A549 (cell line): ENCODE measurements around the gene RNF26. TPM values are rescaled to one million over a fixed set of nuclear protein-coding genes. Genes with fewer than 3 reads are reported as not detected.

Experiments
- ATAC-seq, 2 experiments: fragments of 200-7000 bp in 1 of 2; fragments of >200 bp in 1 of 2; cut with Nextera tagmentation in 1 of 2; cut with Tn5 transposase in 1 of 2; 3 replicates each; pipeline versions ENCODE4 v1.8.0 to v1.9.1; 2018 to 2020; ENCODE audit warnings: mild to moderate bottlenecking in 1 of 2, moderate library complexity in 1 of 2
- CTCF ChIA-PET: fragments of 300-600 bp; sonication (Branson Sonifier 250); formaldehyde crosslinking; extraction: SDS; loops from one replicate; lab custom pipeline; 2021; ENCODE audit warnings: antibody characterized with exemption, inconsistent platforms; lab: Yijun Ruan, JAX
- POLR2A ChIA-PET: fragments of 350-600 bp; formaldehyde crosslinking; extraction: SDS; loops from one replicate; lab custom pipeline; 2021; ENCODE audit warnings: antibody characterized with exemption, inconsistent platforms; lab: Yijun Ruan, JAX
- DNase-seq, 2 experiments: peaks; one replicate each; pipeline versions ENCODE4 v3.0.0 to v3.0.0-alpha.2; 2011 to 2016; ENCODE audit warnings: low read depth in 1 of 2, low spot score in 1 of 2
- FAIRE-seq: peaks from 2 replicates; lab custom pipeline; 2011; peaks lifted over from hg19 to GRCh38; lab: Jason Lieb, UNC
- H3K27ac ChIP-seq, 2 experiments: fragments of >200 bp; sonication (Bioruptor Twin); formaldehyde crosslinking; 3 replicates each; pipeline ENCODE4 v1.5.1; 2016 to 2017
- H3K4me1 ChIP-seq: fragments of >200 bp; sonication (Bioruptor Twin); formaldehyde crosslinking; 3 replicates; pipeline ENCODE4 v1.6.1; 2016
- H3K4me2 ChIP-seq: fragments of >200 bp; sonication (Bioruptor Twin); formaldehyde crosslinking; 3 replicates; pipeline ENCODE4 v1.6.1; 2016
- H3K4me3 ChIP-seq: fragments of >200 bp; sonication (Bioruptor Twin); formaldehyde crosslinking; 3 replicates; pipeline ENCODE4 v1.5.1; 2016
- H3K9me3 ChIP-seq: fragments of >200 bp; sonication (Bioruptor Twin); formaldehyde crosslinking; 3 replicates; pipeline ENCODE4 v1.6.1; 2016
- BHLHE40 ChIP-seq: IDR thresholded peaks from 2 replicates; pipeline ENCODE4 v1.6.1; 2012; ENCODE audit warnings: low read depth, low read length, inconsistent platforms
- CTCF ChIP-seq: fragments of >200 bp; sonication (Bioruptor Twin); formaldehyde crosslinking; IDR thresholded peaks from 3 replicates; pipeline ENCODE4 v1.5.1; 2016
- EHF ChIP-seq: fragments of 250-450 bp; sonication (Bioruptor Pico); IDR thresholded peaks from 2 replicates; pipeline ENCODE4 v1.5.0; 2020; ENCODE audit warnings: mild to moderate bottlenecking
- EP300 ChIP-seq, 2 experiments: fragments of >200 bp; sonication (Bioruptor Twin); formaldehyde crosslinking; IDR thresholded peaks; 2 replicates in 1 of 2; 3 replicates in 1 of 2; pipeline ENCODE4 v1.6.1; 2016 to 2017
- FOSB ChIP-seq: fragments of 250-450 bp; sonication (Bioruptor Pico); IDR thresholded peaks from 2 replicates; pipeline ENCODE4 v1.5.0; 2020; ENCODE audit warnings: mild to moderate bottlenecking, moderate library complexity
- GATA3 ChIP-seq: IDR thresholded peaks from 2 replicates; pipeline ENCODE4 v1.6.1; 2012; ENCODE audit warnings: borderline replicate concordance
- HEYL ChIP-seq: fragments of 250-450 bp; sonication (Bioruptor Pico); IDR thresholded peaks from 2 replicates; pipeline ENCODE4 v1.8.0; 2021; ENCODE audit warnings: mild to moderate bottlenecking, moderate library complexity
- HOXA7 ChIP-seq: fragments of 250-450 bp; sonication (Bioruptor Pico); IDR thresholded peaks from 2 replicates; pipeline ENCODE4 v1.5.0; 2020; ENCODE audit warnings: mild to moderate bottlenecking, moderate library complexity
- HOXB13 ChIP-seq: fragments of 250-450 bp; sonication (Bioruptor Pico); IDR thresholded peaks from 2 replicates; pipeline ENCODE4 v1.5.0; 2020; ENCODE audit warnings: low read depth, mild to moderate bottlenecking, moderate library complexity
- JUN ChIP-seq, 2 experiments: fragments of >200 bp; sonication (Bioruptor Twin); formaldehyde crosslinking; IDR thresholded peaks; 2 replicates in 1 of 2; 3 replicates in 1 of 2; pipeline ENCODE4 v1.6.1; 2016 to 2017
- KDM5A ChIP-seq: fragments of 200-600 bp; sonication (generic); IDR thresholded peaks from 2 replicates; pipeline ENCODE4 v1.6.1; 2016; ENCODE audit warnings: antibody characterized with exemption, mild to moderate bottlenecking
- NFE2L2 ChIP-seq: fragments of 150-350 bp; conservative IDR thresholded peaks from 2 replicates; pipeline ENCODE4 v1.6.1; 2014; ENCODE audit warnings: low read length
- NR3C1 ChIP-seq: fragments of >200 bp; sonication (Bioruptor Twin); formaldehyde crosslinking; IDR thresholded peaks from 3 replicates; pipeline ENCODE4 v1.6.1; 2017
- PHF8 ChIP-seq: fragments of 200-600 bp; sonication (generic); IDR thresholded peaks from 2 replicates; pipeline ENCODE4 v1.6.1; 2016; ENCODE audit warnings: low read depth, mild to moderate bottlenecking, antibody characterized with exemption, moderate library complexity, borderline replicate concordance
- POLR2A ChIP-seq: IDR thresholded peaks from 2 replicates; pipeline ENCODE4 v1.6.1; 2012; ENCODE audit warnings: mild to moderate bottlenecking, low read length
- RFX5 ChIP-seq: fragments of 450-650 bp; IDR thresholded peaks from 2 replicates; pipeline ENCODE4 v1.7.1; 2014; ENCODE audit warnings: antibody characterized with exemption, mild to moderate bottlenecking, moderate library complexity
- TFCP2L1 ChIP-seq: fragments of 250-450 bp; sonication (Bioruptor Pico); IDR thresholded peaks from 2 replicates; pipeline ENCODE4 v1.5.0; 2021; ENCODE audit warnings: mild to moderate bottlenecking
- ZC3H11A ChIP-seq: fragments of 450-650 bp; IDR thresholded peaks from 2 replicates; pipeline ENCODE4 v1.6.1; 2014; ENCODE audit warnings: antibody characterized with exemption, mild to moderate bottlenecking
- ZFP36 ChIP-seq: fragments of 450-650 bp; IDR thresholded peaks from 2 replicates; pipeline ENCODE4 v1.6.1; 2014; ENCODE audit warnings: borderline replicate concordance; ENCODE audit not compliant: partially characterized antibody
- ZNF302 ChIP-seq: fragments of 250-450 bp; sonication (Bioruptor Pico); IDR thresholded peaks from 2 replicates; pipeline ENCODE4 v1.9.0; 2021; ENCODE audit warnings: inconsistent platforms, mild to moderate bottlenecking, moderate library complexity
- ZSCAN20 ChIP-seq: fragments of 250-450 bp; sonication (Bioruptor Pico); IDR thresholded peaks from 2 replicates; pipeline ENCODE4 v1.8.0; 2022; ENCODE audit warnings: mild to moderate bottlenecking, moderate library complexity
- WGBS: methylation state at CpG from one replicate; pipeline ENCODE4 v1.1.6; 2017; ENCODE audit errors: missing lambda C conversion rate; 5-methylcytosine and 5-hydroxymethylcytosine counted together
- polyA plus RNA-seq, 4 experiments: library from polyadenylated mRNA; depleted of rRNA in 3 of 4; stranded (reverse); fragments of >200 nt; fragmentation: RNase III in 1 of 4; extraction: RNeasy Plus Mini Kit Qiagen cat#74134 plus additional on column Dnase treatment in 1 of 4; gene quantifications; 2 replicates in 3 of 4; 3 replicates in 1 of 4; pipeline ENCODE4 v1.2.3, GENCODE V29; 2011 to 2017
- TF ChIP-seq, protein P1 (sequence below): IDR thresholded peaks from 2 replicates; pipeline ENCODE4 v1.6.1; 2012
- TF ChIP-seq, protein P2 (sequence below): fragments of 250-450 bp; sonication (Bioruptor Pico); IDR thresholded peaks from 2 replicates; pipeline ENCODE4 v1.5.0; 2021; ENCODE audit warnings: mild to moderate bottlenecking, moderate library complexity, borderline replicate concordance

Gene RNF26
- polyA plus RNA-seq, 2 of the 4 experiments (the other 2 are of a cell fraction) = 23.5 to 26.5 TPM

GRCh38 chr11:119361941-119362725, 27.8 kb downstream of the RNF26 start:
- ATAC-seq (no peak), FAIRE-seq (no peak)
- POLR2A ChIA-PET = interaction anchor here (1.2 kb wide), 1 partner anchor 15 kb away, joined by 5 read pairs; no protein-coding TSS in a partner anchor
- Histone ChIP-seq H3K4me1 (peaks cover 54% of the 10 kb centered on the region), H3K4me2 (peak overlapping the region; percentile 69)
- CTCF ChIA-PET = interaction anchor here (1.0 to 5.8 kb wide), 10 partner anchors 9 to 746 kb away, joined by 3 to 98 read pairs (median 6); partner anchors contain the start of gene USP2
- TF ChIP-seq NR3C1 (no peak), KDM5A (no peak), HEYL (CRISPR knock-in tag) (no peak), ZFP36 (no peak), JUN (IDR thresholded peaks at IDR 0.05) (no peak), GATA3 (no peak)
- TF ChIP-seq, all 56 proteins: peak for 0
- 83% methylated on average over 11 of the region's 11 CpGs for WGBS
- H3K4me3 ChIP-seq = no peak overlapping the region
- no peak for DNase-seq
- peak overlapping the region; percentile 71 to 72 for H3K27ac ChIP-seq
- no peaks in the 10 kb centered on the region for H3K9me3 ChIP-seq

- H3K4me2 ChIP-seq = peak overlapping the region; percentile 69; the same call in 2 of the 3 replicates
- ATAC-seq = no peak
- no peak for FAIRE-seq
- H3K9me3 ChIP-seq = no peaks in the 10 kb centered on the region
- POLR2A ChIA-PET = no interaction called here
- DNase-seq = no peak
- TF ChIP-seq PHF8 (no peak), ZSCAN20 (CRISPR knock-in tag) (no peak), HOXB13 (CRISPR knock-in tag) (no peak), ZC3H11A (no peak), NFE2L2 (no peak), HOXA7 (CRISPR knock-in tag) (no peak), ZNF302 (no peak), TFCP2L1 (CRISPR knock-in tag) (no peak), FOSB (CRISPR knock-in tag) (no peak), EP300 (IDR thresholded peaks at IDR 0.05) (no peak), EHF (CRISPR knock-in tag) (no peak), RFX5 (no peak), POLR2A (no peak), CTCF (no peak), BHLHE40 (no peak)
- TF ChIP-seq, protein P1, sequence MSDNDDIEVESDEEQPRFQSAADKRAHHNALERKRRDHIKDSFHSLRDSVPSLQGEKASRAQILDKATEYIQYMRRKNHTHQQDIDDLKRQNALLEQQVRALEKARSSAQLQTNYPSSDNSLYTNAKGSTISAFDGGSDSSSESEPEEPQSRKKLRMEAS = no peak
- TF ChIP-seq, protein P2, sequence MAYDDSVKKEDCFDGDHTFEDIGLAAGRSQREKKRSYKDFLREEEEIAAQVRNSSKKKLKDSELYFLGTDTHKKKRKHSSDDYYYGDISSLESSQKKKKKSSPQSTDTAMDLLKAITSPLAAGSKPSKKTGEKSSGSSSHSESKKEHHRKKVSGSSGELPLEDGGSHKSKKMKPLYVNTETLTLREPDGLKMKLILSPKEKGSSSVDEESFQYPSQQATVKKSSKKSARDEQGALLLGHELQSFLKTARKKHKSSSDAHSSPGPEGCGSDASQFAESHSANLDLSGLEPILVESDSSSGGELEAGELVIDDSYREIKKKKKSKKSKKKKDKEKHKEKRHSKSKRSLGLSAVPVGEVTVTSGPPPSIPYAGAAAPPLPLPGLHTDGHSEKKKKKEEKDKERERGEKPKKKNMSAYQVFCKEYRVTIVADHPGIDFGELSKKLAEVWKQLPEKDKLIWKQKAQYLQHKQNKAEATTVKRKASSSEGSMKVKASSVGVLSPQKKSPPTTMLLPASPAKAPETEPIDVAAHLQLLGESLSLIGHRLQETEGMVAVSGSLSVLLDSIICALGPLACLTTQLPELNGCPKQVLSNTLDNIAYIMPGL (CRISPR knock-in tag) = no peak
- TF ChIP-seq, all 56 proteins: peak for 0
- Histone ChIP-seq H3K27ac (peak overlapping the region in 1 of 2 experiments; percentile 71; a peak in 4 of 6 replicates), H3K4me1 (peaks cover 60% of the 10 kb centered on the region), H3K4me3 (no peak overlapping the region)
- CTCF ChIA-PET = interaction anchor here (1.7 to 5.8 kb wide), 5 partner anchors 10 to 112 kb away, joined by 5 to 98 read pairs (median 22); partner anchors contain the start of gene USP2
- WGBS = 90% methylated on average over 5 of the region's 5 CpGs
Observed at GRCh38 chr11:119362741-119363080, 28.4 kb downstream of the RNF26 start.
